Stimulated activated CD8-positive, alpha-beta memory T cell treated with anti-CD3 and anti-CD28 coated beads, Interleukin-7, amount 100 ng/mL, for 4 hours (primary cell): ENCODE data around the gene GRIN3B.
"Not testable (repeated sequence)": the region's sequence is repeated elsewhere in the genome, so short reads cannot be mapped to it uniquely, and the experiment has no call there.

Source experiments
- DNase-seq, 2 donors: peaks; one replicate each; pipeline ENCODE4 v3.0.0-alpha.2; 2020; ENCODE audit warnings: low read depth in 2 of 2

Gene GRIN3B, protein sequence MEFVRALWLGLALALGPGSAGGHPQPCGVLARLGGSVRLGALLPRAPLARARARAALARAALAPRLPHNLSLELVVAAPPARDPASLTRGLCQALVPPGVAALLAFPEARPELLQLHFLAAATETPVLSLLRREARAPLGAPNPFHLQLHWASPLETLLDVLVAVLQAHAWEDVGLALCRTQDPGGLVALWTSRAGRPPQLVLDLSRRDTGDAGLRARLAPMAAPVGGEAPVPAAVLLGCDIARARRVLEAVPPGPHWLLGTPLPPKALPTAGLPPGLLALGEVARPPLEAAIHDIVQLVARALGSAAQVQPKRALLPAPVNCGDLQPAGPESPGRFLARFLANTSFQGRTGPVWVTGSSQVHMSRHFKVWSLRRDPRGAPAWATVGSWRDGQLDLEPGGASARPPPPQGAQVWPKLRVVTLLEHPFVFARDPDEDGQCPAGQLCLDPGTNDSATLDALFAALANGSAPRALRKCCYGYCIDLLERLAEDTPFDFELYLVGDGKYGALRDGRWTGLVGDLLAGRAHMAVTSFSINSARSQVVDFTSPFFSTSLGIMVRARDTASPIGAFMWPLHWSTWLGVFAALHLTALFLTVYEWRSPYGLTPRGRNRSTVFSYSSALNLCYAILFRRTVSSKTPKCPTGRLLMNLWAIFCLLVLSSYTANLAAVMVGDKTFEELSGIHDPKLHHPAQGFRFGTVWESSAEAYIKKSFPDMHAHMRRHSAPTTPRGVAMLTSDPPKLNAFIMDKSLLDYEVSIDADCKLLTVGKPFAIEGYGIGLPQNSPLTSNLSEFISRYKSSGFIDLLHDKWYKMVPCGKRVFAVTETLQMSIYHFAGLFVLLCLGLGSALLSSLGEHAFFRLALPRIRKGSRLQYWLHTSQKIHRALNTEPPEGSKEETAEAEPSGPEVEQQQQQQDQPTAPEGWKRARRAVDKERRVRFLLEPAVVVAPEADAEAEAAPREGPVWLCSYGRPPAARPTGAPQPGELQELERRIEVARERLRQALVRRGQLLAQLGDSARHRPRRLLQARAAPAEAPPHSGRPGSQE

DNA sequence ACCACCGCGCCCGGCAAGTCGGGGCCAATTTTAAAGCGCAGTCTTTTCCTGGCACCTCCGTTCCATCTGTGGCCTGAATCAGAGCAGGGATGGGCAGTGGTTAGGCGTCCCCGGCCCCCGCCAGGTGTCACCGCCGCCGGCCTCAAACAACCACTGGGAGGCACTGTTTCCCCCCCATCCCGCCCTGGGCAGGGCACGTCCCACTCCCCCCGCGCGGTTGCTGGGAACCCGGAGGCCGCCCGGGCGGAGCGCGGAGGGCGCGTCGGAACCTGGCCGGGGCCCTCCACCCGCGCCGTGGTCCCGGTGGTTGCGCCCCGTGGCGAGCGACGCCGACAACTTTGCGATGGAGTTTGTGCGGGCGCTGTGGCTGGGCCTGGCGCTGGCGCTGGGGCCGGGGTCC is at the start of gene GRIN3B:
Gene GRIN3B, plus strand, starts transcription at position 325 of the 400 bp plus-strand sequence. Its CDS starts 19 bp downstream, at position 344.
- DNase-seq: peak; percentile 35 to 47

DNA sequence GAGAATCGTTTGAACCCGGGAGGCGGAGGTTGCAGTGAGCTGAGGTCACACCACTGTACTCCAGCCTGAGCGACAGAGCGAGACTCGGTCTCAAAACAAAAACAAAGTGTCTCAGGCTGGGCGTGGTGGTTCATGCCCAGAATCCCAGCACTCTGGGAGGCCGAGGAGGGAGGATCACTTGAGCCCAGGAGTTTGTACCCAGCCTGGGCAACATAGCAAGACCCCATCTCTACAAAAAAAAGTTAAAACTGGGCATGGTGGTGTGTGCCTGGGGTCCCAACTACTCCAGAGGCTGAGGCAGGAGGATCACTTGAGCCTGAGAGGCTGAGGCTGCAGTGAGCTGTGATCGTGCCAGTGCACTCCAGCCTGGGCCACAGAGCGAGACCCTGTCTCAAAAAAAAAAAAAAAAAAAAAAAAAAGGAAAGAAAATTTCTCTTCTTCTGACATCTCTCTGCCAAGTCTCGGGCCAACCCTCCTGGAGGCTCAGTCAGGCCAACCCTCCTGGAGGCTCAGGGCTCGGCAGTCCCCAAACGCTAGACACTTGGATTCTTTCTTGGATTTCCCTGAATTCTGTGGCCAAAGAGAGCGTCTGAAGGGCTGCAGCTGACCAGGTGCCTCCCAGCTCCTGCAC is 48.1 kb upstream of the GRIN3B start:
- no peak for DNase-seq

DNA sequence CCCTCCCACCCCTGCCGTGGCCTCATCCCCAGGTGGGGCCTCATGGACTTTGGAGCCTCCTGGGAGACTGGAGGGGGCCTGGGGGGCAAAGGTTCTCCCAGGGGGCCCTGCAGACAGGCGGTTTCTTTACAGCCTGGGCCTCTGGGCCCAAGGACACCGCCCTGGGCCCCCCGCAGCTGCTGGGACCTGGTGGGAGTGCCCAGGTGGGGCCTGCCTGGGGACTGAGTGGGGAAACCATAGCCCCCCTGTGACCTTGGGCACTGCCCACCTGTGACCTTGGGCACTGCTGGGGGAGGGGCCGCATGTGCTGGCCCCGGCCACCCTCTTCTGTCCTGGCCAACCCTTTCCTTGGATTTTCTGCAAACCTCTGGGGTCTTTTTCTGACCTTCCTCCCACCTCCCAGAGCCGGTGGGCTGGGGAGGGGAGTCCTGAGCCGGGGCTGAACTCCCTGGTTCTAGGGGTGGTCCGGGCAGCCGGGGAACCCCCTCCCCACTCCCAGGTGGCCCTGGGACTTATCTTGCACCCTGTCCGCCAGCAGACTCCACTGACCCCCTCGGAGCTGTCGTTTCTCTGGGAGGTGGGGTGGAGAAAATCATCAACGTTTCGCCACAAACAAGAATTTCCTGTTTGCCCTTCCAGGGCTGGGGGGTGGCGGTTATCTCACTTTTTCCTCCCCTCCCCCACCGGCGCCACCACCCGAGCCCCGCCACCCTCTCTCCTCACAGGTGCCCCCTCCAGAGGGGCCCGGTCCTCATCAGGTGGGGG is 47.4 kb upstream of the GRIN3B start:
- DNase-seq: no peak

DNA sequence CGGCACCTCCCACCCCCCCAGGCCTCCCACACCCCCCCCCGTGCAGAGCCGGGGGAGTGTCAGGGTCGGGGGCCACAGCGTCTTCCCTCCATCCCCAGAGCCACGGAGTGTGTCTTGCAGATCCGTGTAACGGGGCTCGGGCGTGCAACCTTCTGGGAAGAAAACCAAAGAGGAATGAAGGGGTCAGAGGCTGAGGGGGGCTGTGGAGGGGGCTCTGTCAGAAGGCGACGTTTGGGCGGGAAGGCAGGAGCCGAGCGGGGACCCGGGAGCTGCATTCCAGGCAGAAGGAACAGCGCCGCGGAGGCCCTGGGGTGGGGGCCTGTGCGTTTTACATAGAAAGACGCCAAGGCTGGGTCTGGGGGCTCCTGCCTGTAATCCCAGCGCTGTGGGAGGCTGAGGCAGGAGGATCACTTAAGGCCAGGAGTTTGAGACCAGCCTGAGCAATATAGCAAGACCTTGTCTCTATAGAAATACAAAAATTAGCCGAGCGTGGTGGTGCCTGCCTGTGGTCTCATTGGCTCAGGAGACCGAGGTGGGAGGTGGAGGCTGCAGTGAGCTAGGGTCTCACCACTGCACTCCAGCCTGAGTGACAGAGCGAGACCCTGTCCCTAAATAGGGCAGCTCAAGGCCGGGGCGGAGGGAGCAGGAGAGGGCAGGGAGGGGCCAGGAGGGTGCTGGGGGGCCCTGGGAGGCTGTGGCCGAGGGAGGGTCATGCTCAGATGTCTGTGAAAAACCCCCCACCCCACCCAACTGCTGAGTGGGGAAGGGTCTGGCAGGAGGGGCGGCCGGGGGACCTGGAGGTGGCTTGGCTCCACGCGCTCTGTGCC is 46.6 kb upstream of the GRIN3B start:
- DNase-seq: no peak

DNA sequence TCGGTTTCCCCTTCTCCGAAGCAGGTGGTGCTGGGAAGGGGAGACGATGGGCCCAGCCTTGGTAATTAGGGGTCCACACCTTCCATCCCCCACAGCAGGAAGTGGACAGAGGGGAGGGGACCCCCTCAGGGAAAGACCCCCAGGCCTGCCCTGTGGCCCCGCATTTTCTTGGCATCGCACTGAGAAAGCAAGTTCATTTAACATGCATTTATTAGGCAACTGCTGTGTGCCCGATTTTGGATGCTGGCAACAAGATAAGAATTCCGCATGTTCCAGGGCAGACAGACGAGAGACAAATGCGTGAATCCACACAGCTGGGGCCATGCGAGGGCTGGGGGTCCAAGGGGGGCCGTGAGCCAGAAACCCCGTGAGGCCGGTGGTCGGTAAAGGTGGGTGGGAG is 45.9 kb upstream of the GRIN3B start:
- DNase-seq: no peak

DNA sequence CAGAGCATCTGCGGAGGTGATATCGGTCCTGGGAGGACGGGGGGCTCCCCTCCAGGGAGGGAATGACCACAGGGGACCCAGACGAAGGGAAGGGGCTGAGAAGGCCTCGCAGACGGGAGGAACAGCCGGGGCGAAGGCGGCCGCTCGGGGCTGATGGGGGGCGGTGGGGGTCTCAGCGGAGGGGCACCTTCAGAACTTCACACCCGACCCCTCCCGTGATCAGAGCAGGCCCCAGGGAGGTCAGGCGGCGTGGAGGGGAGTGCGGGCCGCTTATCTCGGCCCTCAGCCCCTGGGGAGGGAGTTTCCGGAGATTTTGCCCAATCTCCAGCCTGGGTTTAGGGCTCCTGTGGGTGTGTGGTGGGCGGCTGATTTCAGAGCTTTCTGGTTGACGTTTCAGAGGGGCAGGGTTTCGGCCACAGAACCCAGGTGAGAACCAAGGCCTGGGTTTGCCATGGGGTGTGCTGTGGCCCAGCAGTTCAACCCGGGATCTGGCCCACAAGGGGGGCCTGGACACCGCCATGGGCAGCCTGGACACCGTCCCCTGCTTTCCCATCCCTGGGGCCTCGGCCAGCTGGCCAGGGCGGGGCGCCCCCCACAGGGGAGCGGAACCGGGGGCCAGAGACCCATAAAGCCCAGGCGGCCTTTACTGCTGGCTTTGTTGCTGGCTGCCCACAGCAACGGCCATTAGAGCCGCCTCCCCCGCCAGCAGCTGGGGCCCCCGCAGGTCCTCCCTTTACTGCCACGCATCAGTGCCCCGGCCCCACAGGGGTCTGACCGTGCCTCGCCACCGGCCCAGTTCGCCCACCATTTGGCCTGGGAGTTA is 45.3 kb upstream of the GRIN3B start:
- no peak for DNase-seq

DNA sequence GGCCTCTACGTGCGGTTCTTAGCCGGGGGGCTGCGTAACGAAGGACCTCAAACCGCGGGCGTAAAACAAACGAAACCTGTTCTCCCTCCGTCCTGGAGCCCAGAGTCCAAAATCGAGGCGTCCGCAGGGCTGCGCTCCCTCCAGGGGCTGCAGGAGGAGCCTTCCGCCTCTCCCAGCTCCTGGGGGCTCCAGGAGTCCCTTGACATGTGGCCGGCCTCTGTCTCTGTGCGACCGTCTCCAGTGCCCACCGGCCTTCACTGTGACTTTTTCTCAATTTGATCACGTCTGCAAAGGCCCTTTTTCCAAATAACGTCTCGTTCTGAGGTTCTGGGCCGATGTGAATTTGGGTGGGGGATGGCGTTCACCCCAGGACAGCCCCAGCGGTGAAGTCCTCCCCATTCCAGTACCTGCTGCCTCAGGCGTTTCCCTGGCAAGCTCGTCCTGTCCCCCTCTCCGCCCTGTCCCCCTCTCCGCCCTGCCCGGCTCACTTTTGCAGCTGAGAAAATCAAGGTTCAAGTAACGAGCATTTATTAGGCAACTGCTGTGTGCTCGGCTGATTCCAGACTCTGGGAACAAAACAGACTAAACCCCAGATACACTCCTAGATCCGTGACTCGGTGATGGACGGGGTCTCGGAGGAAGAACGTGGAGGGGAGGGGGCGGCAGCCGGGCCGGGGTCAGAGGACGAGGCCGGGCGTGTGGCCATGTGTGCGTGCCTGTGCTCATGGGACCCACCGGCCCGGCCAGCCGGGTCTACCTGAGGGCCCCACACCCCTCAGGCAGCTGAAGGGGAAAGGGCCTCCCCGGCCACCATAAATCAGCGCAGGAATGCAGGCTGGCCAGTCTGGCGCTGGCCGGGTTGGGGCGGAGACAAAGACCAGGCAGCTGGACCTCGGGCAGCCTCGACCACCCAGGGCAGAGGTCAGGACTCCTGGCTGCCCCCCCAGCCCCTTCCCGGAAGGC is 44.1 kb upstream of the GRIN3B start:
- DNase-seq: no peak

DNA sequence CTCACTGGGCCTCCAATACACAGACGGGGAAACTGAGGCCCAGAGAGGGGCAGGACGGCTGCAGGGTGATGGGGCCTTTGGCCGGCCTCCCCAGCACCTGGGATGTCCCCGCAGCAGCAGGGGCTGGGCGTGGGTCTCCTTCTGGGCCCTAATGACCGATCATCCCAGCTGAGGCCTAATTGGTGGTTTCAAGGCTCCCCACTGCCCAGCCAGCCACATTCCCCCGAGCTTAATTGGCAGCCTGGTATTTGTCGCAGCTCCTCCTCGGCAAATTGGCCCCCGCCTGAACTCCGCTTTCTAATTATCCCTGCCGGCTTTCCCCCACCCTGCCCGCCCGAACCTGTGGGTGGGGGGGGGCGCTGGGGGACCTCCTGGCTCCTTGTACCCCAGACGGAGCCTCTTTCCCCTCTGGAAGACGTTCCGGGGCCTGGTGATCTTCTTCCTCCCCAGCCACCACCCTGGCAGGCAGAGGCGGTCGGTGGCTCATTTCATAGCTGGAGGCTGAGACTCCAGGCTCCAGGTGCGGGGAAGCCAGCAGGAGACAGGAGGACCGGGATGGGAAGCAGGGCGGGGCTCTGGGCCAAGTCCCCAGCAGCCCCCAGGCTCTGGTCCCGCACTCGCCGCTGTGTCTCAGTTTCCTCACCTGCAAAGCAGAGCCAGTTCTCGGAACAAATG is 43.3 kb upstream of the GRIN3B start:
- no peak for DNase-seq

DNA sequence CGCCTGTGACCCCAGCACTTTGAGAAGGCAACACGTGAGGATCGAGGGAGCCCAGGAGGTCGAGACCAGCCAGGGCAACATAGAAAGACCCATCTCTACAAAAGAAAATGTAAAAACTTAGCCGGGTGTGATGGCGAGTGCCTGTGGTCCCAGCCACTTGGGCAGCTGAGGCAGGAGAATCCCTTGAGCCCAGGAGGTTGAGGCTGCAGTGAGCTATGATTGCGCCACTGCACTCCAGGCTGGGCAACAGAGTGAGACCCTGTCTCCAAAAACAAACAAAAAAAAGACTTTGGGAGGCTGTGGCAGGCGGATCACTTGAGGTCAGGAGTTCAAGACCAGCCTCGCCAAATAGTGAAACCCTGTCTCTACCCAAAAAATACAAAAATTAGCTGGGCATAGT is 42.6 kb upstream of the GRIN3B start:
- not testable (repeated sequence) for DNase-seq

DNA sequence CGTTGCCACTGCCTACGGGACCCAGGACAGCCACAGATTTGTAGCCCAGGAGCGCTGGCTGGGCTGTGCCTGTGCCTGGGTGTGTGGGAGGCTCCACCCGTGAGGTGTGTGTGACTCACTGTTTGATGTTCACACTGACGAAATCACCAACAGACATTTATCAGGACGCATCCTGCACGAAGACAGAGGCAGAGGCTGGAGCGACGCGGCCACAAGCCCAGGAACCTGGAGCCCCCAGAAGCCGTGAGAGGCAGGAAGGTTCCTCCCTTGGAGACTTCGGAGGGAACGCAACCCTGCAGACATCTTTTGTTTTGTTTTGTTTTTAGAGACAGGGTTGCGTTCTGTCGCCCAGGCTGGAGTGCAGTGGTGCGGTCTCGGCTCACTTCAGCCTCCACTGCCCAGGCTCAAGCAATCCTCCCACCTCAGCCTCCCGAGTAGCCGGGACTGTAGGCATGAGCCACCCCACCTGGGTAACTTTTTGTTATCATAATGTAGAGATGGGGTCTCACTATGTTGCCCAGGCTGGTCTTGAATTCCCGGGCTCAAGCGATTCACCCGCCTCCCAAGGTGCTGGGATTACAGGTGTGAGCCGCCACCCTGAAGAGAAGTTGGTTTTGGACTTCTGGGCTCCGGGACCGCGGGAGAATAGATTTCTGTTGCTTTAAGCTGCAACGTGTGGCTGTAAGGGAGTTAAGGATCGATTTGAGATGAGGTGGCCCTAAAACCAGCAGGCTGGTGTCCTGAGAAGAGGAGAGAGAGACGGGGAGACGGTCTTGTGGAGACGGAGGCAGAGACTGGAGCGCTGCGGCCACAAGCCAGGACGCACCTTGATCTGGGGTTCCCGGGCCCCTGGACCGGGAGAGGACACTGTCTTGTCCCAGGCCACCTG is 41.0 kb upstream of the GRIN3B start:
- DNase-seq: peak in 1 of 2 donors; percentile 29

DNA sequence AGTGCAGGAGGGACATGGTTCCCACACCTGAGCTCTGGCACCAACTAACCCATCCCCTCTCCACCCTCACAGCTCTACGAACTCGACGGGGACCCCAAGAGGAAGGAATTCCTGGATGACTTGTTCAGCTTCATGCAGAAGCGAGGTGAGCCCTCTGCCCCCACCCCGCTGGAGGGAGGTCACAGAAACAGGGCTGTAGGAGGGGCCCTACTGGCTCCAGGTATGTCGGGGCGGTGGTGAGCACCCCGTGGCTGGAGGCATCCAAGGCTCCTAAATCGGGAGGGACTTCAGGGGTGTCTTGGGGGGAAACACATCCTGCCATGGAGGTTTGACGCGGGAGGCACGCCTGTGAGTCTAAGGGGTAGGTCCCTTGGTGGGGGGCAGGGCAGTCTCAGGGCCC is 40.2 kb upstream of the GRIN3B start:
- DNase-seq: no peak

DNA sequence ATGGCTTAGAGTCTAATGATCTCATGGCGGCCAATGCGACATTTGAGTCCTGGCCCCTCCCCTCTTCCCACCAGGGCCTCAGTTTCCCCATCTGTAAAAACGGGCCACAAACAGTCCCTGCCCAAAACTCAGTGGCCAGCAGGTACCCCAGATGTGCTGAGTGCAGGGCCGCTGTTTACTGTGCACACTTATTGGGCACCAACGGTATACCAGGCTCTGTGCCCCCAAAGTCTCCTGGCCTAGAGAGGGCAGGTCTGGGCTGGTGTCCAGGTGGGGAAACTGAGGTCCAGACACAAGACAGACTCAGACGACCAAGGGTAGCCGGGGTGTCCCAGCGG is 39.6 kb upstream of the GRIN3B start:
- DNase-seq: no peak

DNA sequence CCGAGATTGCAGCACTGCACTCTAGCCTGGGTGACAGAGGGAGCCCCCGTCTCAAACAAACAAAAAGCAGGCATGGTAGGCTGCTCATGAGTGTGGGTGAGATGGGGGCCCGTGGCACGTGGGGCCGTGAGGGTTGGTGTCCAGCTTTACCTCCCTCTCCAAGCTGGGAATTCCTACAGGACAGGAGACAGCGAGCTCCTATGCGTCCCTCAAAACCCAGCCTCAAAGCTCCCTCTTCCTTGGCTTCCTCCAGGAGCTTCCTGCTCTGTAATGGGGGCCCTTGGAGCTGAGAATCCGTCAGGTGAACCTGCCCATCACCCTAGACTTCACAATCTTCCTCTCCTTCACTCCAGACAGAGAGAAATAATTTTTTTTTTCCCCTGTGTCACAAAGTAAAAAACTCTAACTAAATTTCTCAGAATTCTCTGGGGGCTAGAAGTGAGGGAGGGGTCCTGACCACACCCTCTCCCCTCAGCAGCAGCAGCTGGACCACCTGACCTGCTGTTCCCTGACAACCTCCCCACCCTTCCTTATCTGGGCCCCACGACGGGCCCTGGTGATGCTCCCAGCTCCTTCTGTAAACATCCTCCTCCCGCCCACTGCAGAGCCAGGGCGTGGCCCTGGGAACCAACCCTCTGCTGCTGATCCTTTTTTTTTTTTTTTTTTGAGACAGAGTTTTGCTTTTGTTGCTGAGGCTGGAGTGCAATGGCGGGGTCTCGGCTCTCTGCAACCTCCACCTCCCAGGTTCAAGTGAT is 38.2 kb upstream of the GRIN3B start:
- DNase-seq: no peak

DNA sequence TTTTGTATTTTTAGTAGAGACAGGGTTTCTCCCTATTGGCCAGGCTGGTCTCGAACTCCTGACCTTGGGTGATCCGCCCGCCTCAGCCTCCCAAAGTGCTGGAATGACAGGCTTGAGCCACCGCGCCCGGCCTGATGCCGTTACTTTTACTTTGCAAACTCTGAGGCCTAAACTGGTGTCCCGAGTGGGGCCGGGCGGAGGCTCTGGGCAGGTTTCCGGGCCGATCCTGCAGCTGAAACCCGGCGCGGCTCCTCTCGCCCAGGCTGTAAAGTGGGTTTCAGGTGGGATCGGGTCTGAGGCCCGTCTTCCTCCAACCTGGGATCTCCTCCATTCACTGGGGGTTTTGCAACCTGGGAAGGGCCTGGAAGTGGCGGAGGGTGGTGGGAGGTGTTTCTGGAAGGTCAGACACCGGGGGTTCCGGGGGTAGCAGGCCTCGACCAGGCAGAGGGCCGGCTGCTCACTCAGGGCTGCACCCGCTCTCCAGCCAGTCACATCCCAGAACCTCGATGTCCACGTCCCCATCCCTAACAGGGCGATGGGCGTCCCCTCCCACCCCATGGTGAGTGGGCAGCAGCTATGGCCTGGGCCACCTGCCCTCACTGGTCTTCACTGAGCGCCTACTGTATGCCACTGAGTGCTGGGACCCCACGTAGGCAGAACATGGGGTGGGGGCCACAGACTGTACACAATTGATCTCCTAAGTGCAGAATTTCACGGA is 37.4 kb upstream of the GRIN3B start:
- no peak for DNase-seq

DNA sequence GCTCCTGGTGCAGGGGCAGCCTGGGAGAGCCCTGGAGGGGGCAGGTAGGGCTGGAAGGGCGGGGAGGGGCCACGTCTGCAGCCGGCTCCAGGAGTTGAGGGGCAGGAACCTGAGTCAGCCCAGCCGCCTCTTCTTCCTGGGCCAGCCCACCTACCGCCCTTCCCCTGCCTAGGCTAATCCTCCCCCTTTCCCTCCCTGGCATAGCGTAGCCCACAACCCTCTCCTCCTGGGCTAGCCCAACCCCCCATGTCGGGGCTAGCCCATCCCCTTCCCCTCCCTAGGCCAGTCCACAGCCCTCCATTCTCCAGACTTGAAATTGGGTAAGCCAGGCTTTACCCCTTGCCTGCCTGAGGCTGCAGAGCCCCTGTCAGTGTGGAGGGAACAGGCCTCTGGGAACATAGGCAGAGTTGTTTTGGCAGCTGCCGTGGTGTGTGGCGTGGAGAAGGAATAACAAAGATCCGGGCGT is 36.7 kb upstream of the GRIN3B start:
- DNase-seq: no peak
